ENCODE measurements around the gene SMOC2. TPM values are rescaled to one million over a fixed set of nuclear protein-coding genes. Genes with fewer than 3 reads are reported as not detected.

The SMOC2 gene
- total RNA-seq, 3 donors from 2014 or later = 11.4 to 40.4 (median 18.8) TPM

GRCh38 chr6:168590406-168590805, 149.4 kb downstream of the SMOC2 start:
- no peaks in the 10 kb centered on the region for H3K4me1 ChIP-seq (ENCODE audit: low read depth)
- no peak for ATAC-seq
- TF ChIP-seq, protein P1, sequence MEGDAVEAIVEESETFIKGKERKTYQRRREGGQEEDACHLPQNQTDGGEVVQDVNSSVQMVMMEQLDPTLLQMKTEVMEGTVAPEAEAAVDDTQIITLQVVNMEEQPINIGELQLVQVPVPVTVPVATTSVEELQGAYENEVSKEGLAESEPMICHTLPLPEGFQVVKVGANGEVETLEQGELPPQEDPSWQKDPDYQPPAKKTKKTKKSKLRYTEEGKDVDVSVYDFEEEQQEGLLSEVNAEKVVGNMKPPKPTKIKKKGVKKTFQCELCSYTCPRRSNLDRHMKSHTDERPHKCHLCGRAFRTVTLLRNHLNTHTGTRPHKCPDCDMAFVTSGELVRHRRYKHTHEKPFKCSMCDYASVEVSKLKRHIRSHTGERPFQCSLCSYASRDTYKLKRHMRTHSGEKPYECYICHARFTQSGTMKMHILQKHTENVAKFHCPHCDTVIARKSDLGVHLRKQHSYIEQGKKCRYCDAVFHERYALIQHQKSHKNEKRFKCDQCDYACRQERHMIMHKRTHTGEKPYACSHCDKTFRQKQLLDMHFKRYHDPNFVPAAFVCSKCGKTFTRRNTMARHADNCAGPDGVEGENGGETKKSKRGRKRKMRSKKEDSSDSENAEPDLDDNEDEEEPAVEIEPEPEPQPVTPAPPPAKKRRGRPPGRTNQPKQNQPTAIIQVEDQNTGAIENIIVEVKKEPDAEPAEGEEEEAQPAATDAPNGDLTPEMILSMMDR (IDR thresholded peaks at IDR 0.05) = no peak
- DNase-seq = no peak
- H3K4me3 ChIP-seq = no peak overlapping the region
- intact Hi-C loops (cut with DNase I, micrococcal nuclease) = no loop called here
- no peaks in the 10 kb centered on the region for H3K36me3 ChIP-seq (ENCODE audit: low read depth)
- no peaks in the 10 kb centered on the region for H3K9me3 ChIP-seq

GRCh38 chr6:168596344-168596743, 155.4 kb downstream of the SMOC2 start:
- no peak for DNase-seq
- no peak for ATAC-seq
- no peak overlapping the region for H3K4me3 ChIP-seq
- intact Hi-C loops (cut with DNase I, micrococcal nuclease) = no loop called here
- no peaks in the 10 kb centered on the region for H3K4me1 ChIP-seq (ENCODE audit: low read depth)
- TF ChIP-seq, protein P1 (IDR thresholded peaks at IDR 0.05) = no peak
- no peaks in the 10 kb centered on the region for H3K36me3 ChIP-seq (ENCODE audit: low read depth)
- no peaks in the 10 kb centered on the region for H3K9me3 ChIP-seq

DNA sequence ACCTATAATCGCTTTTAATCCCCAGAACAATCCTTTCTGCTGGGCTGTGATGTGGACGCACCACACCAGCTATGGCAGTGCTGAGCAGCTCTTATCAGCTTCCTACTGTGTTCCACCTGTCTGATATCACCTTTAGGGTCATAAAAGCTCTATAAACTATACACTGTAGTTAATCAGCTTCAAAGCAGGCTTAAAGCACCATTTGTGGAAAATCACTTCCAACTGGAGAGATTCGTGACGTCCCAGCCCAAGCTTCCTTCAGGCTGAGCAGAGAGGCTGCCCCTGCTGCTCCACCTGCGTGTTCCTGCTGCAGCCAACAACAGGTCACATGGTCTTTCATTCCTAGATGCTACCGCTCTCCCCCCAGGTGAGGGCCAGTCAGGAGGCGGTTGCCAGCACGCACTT, 156.5 kb downstream of the SMOC2 start:
- H3K36me3 ChIP-seq (ENCODE audit: low read depth) = no peaks in the 10 kb centered on the region
- DNase-seq = peak in 2 of 3 donors; percentile 43 to 49
- H3K9me3 ChIP-seq = no peaks in the 10 kb centered on the region
- intact Hi-C loops (cut with DNase I, micrococcal nuclease) = no loop called here
- H3K4me1 ChIP-seq (ENCODE audit: low read depth) = no peaks in the 10 kb centered on the region
- TF ChIP-seq, protein P1 (IDR thresholded peaks at IDR 0.05) = no peak
- ATAC-seq = peak; percentile 99
- no peak overlapping the region for H3K4me3 ChIP-seq

DNA sequence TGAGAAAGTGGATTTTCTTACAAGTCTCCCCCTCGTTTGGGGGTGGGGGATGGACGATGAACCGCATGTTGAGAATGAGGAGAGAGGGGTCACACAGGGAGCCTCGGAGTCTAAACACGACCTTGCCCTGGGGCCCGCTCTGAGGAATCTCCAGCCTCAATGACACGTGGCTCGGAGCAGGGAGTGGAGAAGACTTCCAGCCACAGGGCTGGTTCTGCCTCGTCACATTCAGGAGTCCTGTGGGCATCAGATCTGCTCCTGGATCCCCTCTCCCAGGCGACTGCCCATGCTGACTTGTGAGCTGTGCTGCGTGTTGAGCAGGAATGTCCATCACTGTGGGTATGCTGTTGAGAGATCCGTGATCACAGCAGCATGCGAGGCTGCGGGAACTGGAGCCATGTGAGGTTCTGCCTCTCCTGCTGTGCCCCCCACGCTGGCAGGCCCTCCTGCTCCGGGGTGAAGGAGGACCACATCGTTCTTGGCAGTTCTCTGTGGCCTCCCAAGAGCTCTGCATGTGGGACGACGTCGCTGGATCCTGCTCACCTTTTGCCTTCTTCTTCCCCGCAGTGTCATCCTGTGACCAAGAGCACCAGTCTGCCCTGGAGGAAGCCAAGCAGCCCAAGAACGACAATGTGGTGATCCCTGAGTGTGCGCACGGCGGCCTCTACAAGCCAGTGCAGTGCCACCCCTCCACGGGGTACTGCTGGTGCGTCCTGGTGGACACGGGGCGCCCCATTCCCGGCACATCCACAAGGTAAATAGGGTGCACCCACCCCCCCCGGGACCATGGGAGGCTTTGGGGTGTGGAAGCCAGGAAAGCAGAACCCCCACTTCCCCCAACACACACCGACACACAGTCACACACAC, 157.5 kb downstream of the SMOC2 start:
- Histone ChIP-seq H3K4me1 (ENCODE audit: low read depth) (no peaks in the 10 kb centered on the region), H3K9me3 (no peaks in the 10 kb centered on the region), H3K36me3 (ENCODE audit: low read depth) (no peaks in the 10 kb centered on the region), H3K4me3 (no peak overlapping the region)
- DNase-seq (no peak), ATAC-seq (no peak)
- TF ChIP-seq, protein P1 (IDR thresholded peaks at IDR 0.05) = no peak
- intact Hi-C loops (cut with DNase I, micrococcal nuclease) = no loop called here

DNA sequence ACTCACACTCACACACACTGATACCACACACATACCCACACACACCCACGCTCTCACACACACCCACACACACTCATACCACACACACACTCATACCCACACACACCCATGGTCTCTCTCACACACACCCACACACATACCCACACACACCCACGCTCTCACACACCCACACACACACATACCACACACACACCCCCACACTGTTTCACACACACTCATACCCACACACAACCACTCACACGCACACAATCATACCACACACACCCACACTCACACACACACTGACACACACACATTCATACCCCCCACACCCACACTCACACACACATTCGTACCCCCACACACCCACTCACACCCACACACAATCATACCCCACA, 158.1 kb downstream of the SMOC2 start:
- TF ChIP-seq, protein P1 (IDR thresholded peaks at IDR 0.05) = no peak
- Histone ChIP-seq H3K4me3 (no peak overlapping the region), H3K36me3 (ENCODE audit: low read depth) (no peaks in the 10 kb centered on the region), H3K4me1 (ENCODE audit: low read depth) (no peaks in the 10 kb centered on the region), H3K9me3 (no peaks in the 10 kb centered on the region)
- intact Hi-C loops (cut with DNase I, micrococcal nuclease) = no loop called here
- ATAC-seq (no peak), DNase-seq (no peak)

Data from mucosa of descending colon (tissue), 3 donors.